Thoracic aorta (tissue), 2 donors: Measurements from ENCODE around the gene VPS37B. TPM values are rescaled to one million over a fixed set of nuclear protein-coding genes. Genes with fewer than 3 reads are reported as not detected.

Experiments used
- ATAC-seq: fragments of 150-250 bp; one replicate; pipeline ENCODE4 v1.8.0; 2017; ENCODE audit warnings: low read depth; ENCODE audit not compliant: insufficient number of reproducible peaks, low FRiP score
- DNase-seq: peaks from one replicate; pipeline ENCODE4 v3.0.0-alpha.2; 2020; ENCODE audit warnings: low spot score
- H3K27ac ChIP-seq, 2 donors: fragments of 200-600 bp; sonication (generic); 1 replicate in 1 of 2; 2 replicates in 1 of 2; pipeline ENCODE4 v1.5.1; 2016; ENCODE audit warnings: mild to moderate bottlenecking in 2 of 2, moderate library complexity in 2 of 2
- H3K27me3 ChIP-seq: fragments of 200-600 bp; sonication (generic); replicated peaks from 2 replicates; pipeline ENCODE4 v1.6.0; 2016; ENCODE audit warnings: mild to moderate bottlenecking; ENCODE audit not compliant: insufficient read depth
- H3K36me3 ChIP-seq: fragments of 200-600 bp; sonication (generic); one replicate; pipeline ENCODE4 v1.5.1; 2016
- H3K4me1 ChIP-seq, 2 donors: fragments of 200-600 bp; sonication (generic); 1 replicate in 1 of 2; 2 replicates in 1 of 2; pipeline versions ENCODE4 v1.5.1 to v1.6.0; 2016; ENCODE audit warnings: low read depth in 2 of 2, mild to moderate bottlenecking in 1 of 2; ENCODE audit not compliant: control insufficient read depth in 1 of 2
- H3K4me3 ChIP-seq: fragments of 200-600 bp; sonication (generic); 2 replicates; pipeline ENCODE4 v1.5.1; 2016; ENCODE audit warnings: mild to moderate bottlenecking
- H3K9me3 ChIP-seq: fragments of 200-600 bp; sonication (generic); 2 replicates; pipeline ENCODE4 v1.5.1; 2016
- CTCF ChIP-seq: fragments of 200-600 bp; sonication (generic); IDR thresholded peaks from one replicate; pipeline ENCODE4 v1.5.1; 2019; ENCODE audit warnings: antibody characterized with exemption
- total RNA-seq, 2 donors: library from RNA; depleted of rRNA; stranded (reverse); fragments of >200 nt; gene quantifications; one replicate each; pipeline versions ENCODE4 v1.1.0 to v1.2.3, GENCODE V29; 2016

VPS37B gene
- total RNA-seq, 2 donors from 2014 or later, result 30.9 to 50.1 TPM

GRCh38 chr12:122939125-122939524 lies 43.2 kb upstream of the VPS37B start:
- H3K36me3 ChIP-seq, result no peaks in the 10 kb centered on the region

GRCh38 chr12:122937622-122938091 lies 41.7 kb upstream of the VPS37B start:
- no peak overlapping the region for H3K27ac ChIP-seq
- H3K27me3 ChIP-seq, result no peaks in the 10 kb centered on the region
- ATAC-seq, result no peak
- H3K4me3 ChIP-seq, result no peak overlapping the region
- no peak for TF ChIP-seq CTCF
- no peaks in the 10 kb centered on the region for H3K9me3 ChIP-seq
- peaks cover 0 to 11% of the 10 kb centered on the region in 2 donors for H3K4me1 ChIP-seq
- no peaks in the 10 kb centered on the region for H3K36me3 ChIP-seq
- DNase-seq, result no peak

More at GRCh38 chr12:122939125-122939524, 43.2 kb upstream of the VPS37B start:
- Histone ChIP-seq H3K4me3 (no peak overlapping the region), H3K27ac (no peak overlapping the region), H3K4me1 (peaks cover 0 to 12% of the 10 kb centered on the region in 2 donors), H3K27me3 (no peaks in the 10 kb centered on the region), H3K9me3 (no peaks in the 10 kb centered on the region)
- no peak for DNase-seq
- ATAC-seq, result no peak
- no peak for TF ChIP-seq CTCF

- Histone ChIP-seq H3K36me3 (no peaks in the 10 kb centered on the region), H3K27me3 (no peaks in the 10 kb centered on the region), H3K27ac (no peak overlapping the region), H3K4me3 (no peak overlapping the region), H3K9me3 (no peaks in the 10 kb centered on the region), H3K4me1 (no peaks in the 10 kb centered on the region)
- DNase-seq, result no peak
- ATAC-seq, result no peak
- no peak for TF ChIP-seq CTCF
These were observed 39.4 kb upstream of the VPS37B start for GRCh38 chr12:122935318-122935717.

- no peak overlapping the region for H3K4me3 ChIP-seq
- no peak overlapping the region for H3K27ac ChIP-seq
- ATAC-seq (no peak), DNase-seq (no peak)
- H3K36me3 ChIP-seq, result no peaks in the 10 kb centered on the region
- no peaks in the 10 kb centered on the region for H3K4me1 ChIP-seq
- no peak for TF ChIP-seq CTCF
- no peaks in the 10 kb centered on the region for H3K9me3 ChIP-seq
- no peaks in the 10 kb centered on the region for H3K27me3 ChIP-seq
These were observed 38.8 kb upstream of the VPS37B start for GRCh38 chr12:122934722-122935121.

- no peaks in the 10 kb centered on the region for H3K36me3 ChIP-seq
- H3K4me1 ChIP-seq, result no peaks in the 10 kb centered on the region
- no peaks in the 10 kb centered on the region for H3K27me3 ChIP-seq
- no peaks in the 10 kb centered on the region for H3K9me3 ChIP-seq
- no peak for ATAC-seq
- H3K27ac ChIP-seq, result no peak overlapping the region
- DNase-seq, result no peak
- TF ChIP-seq CTCF, result no peak
- H3K4me3 ChIP-seq, result no peak overlapping the region
These were observed 36.3 kb upstream of the VPS37B start for GRCh38 chr12:122932207-122932606.
